ENCODE data around the gene ANKRD55.
"Not testable (repeated sequence)": the region's sequence is repeated elsewhere in the genome, so short reads cannot be mapped to it uniquely, and the experiment has no call there.

DNA sequence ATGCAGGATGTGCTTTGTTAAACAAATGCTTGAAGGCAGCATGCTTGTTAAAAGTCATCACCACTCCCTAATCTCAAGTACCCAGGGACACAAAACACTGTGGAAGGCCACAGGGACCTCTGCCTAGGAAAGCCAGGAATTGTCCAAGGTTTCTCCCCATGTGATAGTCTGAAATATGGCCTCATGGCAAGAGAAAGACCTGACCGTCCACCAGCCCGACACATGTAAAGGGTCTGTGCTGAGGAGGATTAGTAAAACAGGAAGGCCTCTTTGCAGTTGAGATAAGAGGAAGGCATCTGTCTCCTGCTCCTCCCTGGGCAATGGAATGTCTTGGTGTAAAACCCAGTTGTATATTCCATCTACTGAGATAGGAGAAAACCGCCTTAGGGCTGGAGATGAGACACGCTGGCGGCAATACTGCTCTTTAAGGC, 75.9 kb downstream of the ANKRD55 start:
- not testable (repeated sequence) for TF ChIP-seq GABPB1 (CRISPR knock-in tag; IDR thresholded peaks at IDR 0.05); FOXJ3 (CRISPR knock-in tag; IDR thresholded peaks at IDR 0.05); POLR2A (conservative IDR thresholded peaks at IDR 0.05); CTCF (IDR thresholded peaks at IDR 0.05 in 2 of 3, conservative IDR thresholded peaks at IDR 0.05 in 1 of 3; ENCODE audit: insufficient read depth in 2 of 3, low read depth in 1 of 3, low read length in 3 of 3); HCFC1 (IDR thresholded peaks at IDR 0.05; ENCODE audit: low read depth, low read length); GTF2E2 (tag; IDR thresholded peaks at IDR 0.05); ZNF239 (CRISPR knock-in tag; IDR thresholded peaks at IDR 0.05)

All from K562 (cell line).